GM12892 (cell line): ENCODE data around the gene IL6ST.

ENCODE experiments used
- POLR2A ChIP-seq: IDR thresholded peaks from 2 replicates; pipeline ENCODE4 v1.6.1; 2011; ENCODE audit warnings: low read depth, low read length, control low read depth
- POLR2AphosphoS5 ChIP-seq: IDR thresholded peaks from 2 replicates; pipeline ENCODE4 v1.6.1; 2011; ENCODE audit warnings: low read depth, low read length, control low read depth
- TAF1 ChIP-seq: IDR thresholded peaks from 2 replicates; pipeline ENCODE4 v1.6.1; 2011; ENCODE audit warnings: low read depth, mild to moderate bottlenecking, control low read depth, low read length, borderline replicate concordance

- no peak for TF ChIP-seq POLR2A
- TF ChIP-seq POLR2AphosphoS5: no peak
- no peak for TF ChIP-seq TAF1
Observed at GRCh38 chr5:56002303-56002702, 7.5 kb upstream of the IL6ST start.
